ENCODE results near the gene NR1H4. TPM values are rescaled to one million over a fixed set of nuclear protein-coding genes. Genes with fewer than 3 reads are reported as not detected.

Gene NR1H4
- total and polyA plus RNA-seq, 2 of the 8 experiments (the other 6 are each of a cell fraction or from before 2014, with no cell fraction given), result not detected

- no peak for TF ChIP-seq USF2 (IDR thresholded peaks at IDR 0.05; ENCODE audit: low read length)
These were observed 59.7 kb downstream of the NR1H4 start (continued) for GRCh38 chr12:100533376-100533775.

All from H1 (cell line).